OCI-LY1 (cell line): ENCODE results near the gene FERMT2.

ENCODE experiments used
- EZH2 ChIP-seq: fragments of 200-600 bp; sonication (generic), shearing (Covaris generic); IDR thresholded peaks from 2 replicates; pipeline ENCODE4 v1.8.0; 2017; ENCODE audit warnings: borderline replicate concordance, mixed run types, mild to moderate bottlenecking, antibody characterized with exemption, low read length, moderate library complexity, mixed read lengths
- TF ChIP-seq, protein P1 (sequence below): fragments of 200-600 bp; sonication (generic), shearing (Covaris generic); IDR thresholded peaks from 2 replicates; pipeline ENCODE4 v1.5.1; 2017; ENCODE audit warnings: mild to moderate bottlenecking, antibody characterized with exemption, low read length, moderate library complexity, mixed read lengths

DNA sequence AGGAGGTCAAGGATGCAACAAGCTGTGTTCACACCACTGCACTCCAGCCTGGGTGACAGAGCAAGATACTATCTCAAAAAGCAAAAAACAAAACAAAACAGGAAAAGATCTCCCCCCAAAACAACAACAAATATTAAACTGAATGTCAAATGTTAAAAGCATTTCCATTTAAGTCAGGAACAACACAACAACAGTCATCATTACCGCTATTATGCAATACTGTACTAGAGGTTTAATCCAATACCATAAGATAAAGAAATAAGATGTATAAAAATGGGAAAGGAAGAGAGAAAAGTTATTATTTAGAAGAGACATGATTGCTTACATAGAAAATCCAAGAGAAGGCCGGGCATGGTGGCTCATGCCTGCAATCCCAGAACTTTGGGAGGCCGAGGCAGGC lies 36.6 kb downstream of the FERMT2 start:
- TF ChIP-seq, protein P1, sequence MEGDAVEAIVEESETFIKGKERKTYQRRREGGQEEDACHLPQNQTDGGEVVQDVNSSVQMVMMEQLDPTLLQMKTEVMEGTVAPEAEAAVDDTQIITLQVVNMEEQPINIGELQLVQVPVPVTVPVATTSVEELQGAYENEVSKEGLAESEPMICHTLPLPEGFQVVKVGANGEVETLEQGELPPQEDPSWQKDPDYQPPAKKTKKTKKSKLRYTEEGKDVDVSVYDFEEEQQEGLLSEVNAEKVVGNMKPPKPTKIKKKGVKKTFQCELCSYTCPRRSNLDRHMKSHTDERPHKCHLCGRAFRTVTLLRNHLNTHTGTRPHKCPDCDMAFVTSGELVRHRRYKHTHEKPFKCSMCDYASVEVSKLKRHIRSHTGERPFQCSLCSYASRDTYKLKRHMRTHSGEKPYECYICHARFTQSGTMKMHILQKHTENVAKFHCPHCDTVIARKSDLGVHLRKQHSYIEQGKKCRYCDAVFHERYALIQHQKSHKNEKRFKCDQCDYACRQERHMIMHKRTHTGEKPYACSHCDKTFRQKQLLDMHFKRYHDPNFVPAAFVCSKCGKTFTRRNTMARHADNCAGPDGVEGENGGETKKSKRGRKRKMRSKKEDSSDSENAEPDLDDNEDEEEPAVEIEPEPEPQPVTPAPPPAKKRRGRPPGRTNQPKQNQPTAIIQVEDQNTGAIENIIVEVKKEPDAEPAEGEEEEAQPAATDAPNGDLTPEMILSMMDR = no peak
- TF ChIP-seq EZH2 = no peak
